Measurements from ENCODE around the gene PLEKHO2.

The PLEKHO2 gene

GRCh38 chr15:64883997-64884511 is 42.3 kb downstream of the PLEKHO2 start:
- DNase-seq: peak; percentile 85
- Mint-ChIP-seq H3K4me3 (peak overlapping the region; percentile 65), H3K4me1 (ENCODE audit: low read depth) (peaks cover 35% of the 10 kb centered on the region), H3K27me3 (no peaks in the 10 kb centered on the region), H3K9me3 (no peaks in the 10 kb centered on the region), H3K27ac (peak overlapping the region; percentile 96), H3K36me3 (ENCODE audit: low read depth) (no peaks in the 10 kb centered on the region)

GRCh38 chr15:64884679-64885078 is 43.0 kb downstream of the PLEKHO2 start:
- no peak overlapping the region for H3K4me3 Mint-ChIP-seq
- H3K36me3 Mint-ChIP-seq (ENCODE audit: low read depth): no peaks in the 10 kb centered on the region
- H3K27me3 Mint-ChIP-seq: no peaks in the 10 kb centered on the region
- H3K27ac Mint-ChIP-seq: no peak overlapping the region
- peaks cover 35% of the 10 kb centered on the region for H3K4me1 Mint-ChIP-seq (ENCODE audit: low read depth)
- no peaks in the 10 kb centered on the region for H3K9me3 Mint-ChIP-seq
- no peak for DNase-seq

- H3K27ac Mint-ChIP-seq: no peak overlapping the region
- H3K4me1 Mint-ChIP-seq (ENCODE audit: low read depth): peaks cover 44% of the 10 kb centered on the region
- DNase-seq: no peak
- no peaks in the 10 kb centered on the region for H3K36me3 Mint-ChIP-seq (ENCODE audit: low read depth)
- no peaks in the 10 kb centered on the region for H3K27me3 Mint-ChIP-seq
- H3K4me3 Mint-ChIP-seq: no peak overlapping the region
- H3K9me3 Mint-ChIP-seq: no peaks in the 10 kb centered on the region
These were observed 46.6 kb downstream of the PLEKHO2 start for GRCh38 chr15:64888336-64888735.

- no peak for DNase-seq
- Mint-ChIP-seq H3K36me3 (ENCODE audit: low read depth) (peaks cover 3% of the 10 kb centered on the region), H3K4me1 (ENCODE audit: low read depth) (peaks cover 57% of the 10 kb centered on the region), H3K27me3 (no peaks in the 10 kb centered on the region), H3K4me3 (peak overlapping the region; percentile 60), H3K9me3 (no peaks in the 10 kb centered on the region), H3K27ac (peak overlapping the region; percentile 98)
These were observed 49.8 kb downstream of the PLEKHO2 start for GRCh38 chr15:64891561-64891960.

- peak overlapping the region; percentile 98 for H3K27ac Mint-ChIP-seq
- H3K27me3 Mint-ChIP-seq: no peaks in the 10 kb centered on the region
- H3K9me3 Mint-ChIP-seq: no peaks in the 10 kb centered on the region
- peak overlapping the region; percentile 88 for H3K4me3 Mint-ChIP-seq
- H3K4me1 Mint-ChIP-seq (ENCODE audit: low read depth): peaks cover 61% of the 10 kb centered on the region
- H3K36me3 Mint-ChIP-seq (ENCODE audit: low read depth): peaks cover 3% of the 10 kb centered on the region
- peak; percentile 64 for DNase-seq
These were observed 51.2 kb downstream of the PLEKHO2 start for GRCh38 chr15:64892847-64893403.

- peak overlapping the region; percentile 88 for H3K4me3 Mint-ChIP-seq
- peaks cover 3% of the 10 kb centered on the region for H3K36me3 Mint-ChIP-seq (ENCODE audit: low read depth)
- no peaks in the 10 kb centered on the region for H3K9me3 Mint-ChIP-seq
These were observed 52.0 kb downstream of the PLEKHO2 start for GRCh38 chr15:64893481-64894394.

GRCh38 chr15:64894395-64895056 is 52.8 kb downstream of the PLEKHO2 start:
- DNase-seq: peak; percentile 78
- no peaks in the 10 kb centered on the region for H3K27me3 Mint-ChIP-seq
- H3K36me3 Mint-ChIP-seq (ENCODE audit: low read depth): peaks cover 6% of the 10 kb centered on the region
- H3K4me1 Mint-ChIP-seq (ENCODE audit: low read depth): peaks cover 61% of the 10 kb centered on the region
- H3K27ac Mint-ChIP-seq: peak overlapping the region; percentile 98
- H3K9me3 Mint-ChIP-seq: no peaks in the 10 kb centered on the region
- peak overlapping the region; percentile 88 for H3K4me3 Mint-ChIP-seq

More at GRCh38 chr15:64893481-64894394, 52.0 kb downstream of the PLEKHO2 start:
- Mint-ChIP-seq H3K27me3 (no peaks in the 10 kb centered on the region), H3K27ac (peak overlapping the region; percentile 98), H3K4me1 (ENCODE audit: low read depth) (peaks cover 61% of the 10 kb centered on the region)
- DNase-seq: peak; percentile 97

GRCh38 chr15:64895285-64896065 is 53.8 kb downstream of the PLEKHO2 start:
- Mint-ChIP-seq H3K27ac (peak overlapping the region; percentile 98), H3K27me3 (no peaks in the 10 kb centered on the region), H3K4me1 (ENCODE audit: low read depth) (peaks cover 61% of the 10 kb centered on the region), H3K4me3 (peak overlapping the region; percentile 88), H3K36me3 (ENCODE audit: low read depth) (peaks cover 6% of the 10 kb centered on the region), H3K9me3 (no peaks in the 10 kb centered on the region)
- peak; percentile 58 for DNase-seq

GRCh38 chr15:64896371-64897069 is 54.8 kb downstream of the PLEKHO2 start:
- no peak overlapping the region for H3K4me3 Mint-ChIP-seq
- no peak for DNase-seq
- H3K27me3 Mint-ChIP-seq: no peaks in the 10 kb centered on the region
- peaks cover 3% of the 10 kb centered on the region for H3K9me3 Mint-ChIP-seq
- peaks cover 52% of the 10 kb centered on the region for H3K4me1 Mint-ChIP-seq (ENCODE audit: low read depth)
- peaks cover 12% of the 10 kb centered on the region for H3K36me3 Mint-ChIP-seq (ENCODE audit: low read depth)
- H3K27ac Mint-ChIP-seq: peak overlapping the region; percentile 98

GRCh38 chr15:64897345-64897985 is 55.8 kb downstream of the PLEKHO2 start:
- H3K9me3 Mint-ChIP-seq: peaks cover 3% of the 10 kb centered on the region
- H3K4me1 Mint-ChIP-seq (ENCODE audit: low read depth): peaks cover 52% of the 10 kb centered on the region
- no peak overlapping the region for H3K4me3 Mint-ChIP-seq
- DNase-seq: no peak
- H3K27me3 Mint-ChIP-seq: no peaks in the 10 kb centered on the region
- H3K36me3 Mint-ChIP-seq (ENCODE audit: low read depth): peaks cover 12% of the 10 kb centered on the region
- peak overlapping the region; percentile 98 for H3K27ac Mint-ChIP-seq

GRCh38 chr15:64898406-64898805 is 56.7 kb downstream of the PLEKHO2 start:
- no peak overlapping the region for H3K27ac Mint-ChIP-seq
- DNase-seq: no peak
- no peak overlapping the region for H3K4me3 Mint-ChIP-seq
- H3K36me3 Mint-ChIP-seq (ENCODE audit: low read depth): peaks cover 12% of the 10 kb centered on the region
- H3K4me1 Mint-ChIP-seq (ENCODE audit: low read depth): peaks cover 52% of the 10 kb centered on the region
- no peaks in the 10 kb centered on the region for H3K27me3 Mint-ChIP-seq
- H3K9me3 Mint-ChIP-seq: peaks cover 3% of the 10 kb centered on the region

- no peak overlapping the region for H3K27ac Mint-ChIP-seq
- DNase-seq: no peak
- no peak overlapping the region for H3K4me3 Mint-ChIP-seq
- H3K9me3 Mint-ChIP-seq: peaks cover 3% of the 10 kb centered on the region
- peaks cover 39% of the 10 kb centered on the region for H3K4me1 Mint-ChIP-seq (ENCODE audit: low read depth)
- H3K27me3 Mint-ChIP-seq: no peaks in the 10 kb centered on the region
- H3K36me3 Mint-ChIP-seq (ENCODE audit: low read depth): peaks cover 9% of the 10 kb centered on the region
These were observed 59.4 kb downstream of the PLEKHO2 start for GRCh38 chr15:64901141-64901540.

- no peaks in the 10 kb centered on the region for H3K27me3 Mint-ChIP-seq
- no peak overlapping the region for H3K27ac Mint-ChIP-seq
- H3K9me3 Mint-ChIP-seq: peaks cover 3% of the 10 kb centered on the region
- no peak for DNase-seq
- H3K36me3 Mint-ChIP-seq (ENCODE audit: low read depth): peaks cover 9% of the 10 kb centered on the region
- no peak overlapping the region for H3K4me3 Mint-ChIP-seq
- H3K4me1 Mint-ChIP-seq (ENCODE audit: low read depth): peaks cover 31% of the 10 kb centered on the region
These were observed 60.2 kb downstream of the PLEKHO2 start for GRCh38 chr15:64901914-64902313.

All from activated T-cell treated with anti-CD3 and anti-CD28 coated beads, Interleukin-2, amount 50 U/mL, for 24 hours (primary cell).